KMS-11 (cell line): Measurements from ENCODE around the gene MYO1E.

Experiments used
- H2AFZ ChIP-seq: fragments of 200-600 bp; sonication (generic); 2 replicates; pipeline ENCODE4 v1.6.1; 2016; ENCODE audit warnings: antibody characterized with exemption, mixed run types, low read depth
- H3K27ac ChIP-seq: fragments of 200-600 bp; sonication (generic); 2 replicates; pipeline ENCODE4 v1.6.1; 2016; ENCODE audit warnings: mild to moderate bottlenecking, mixed run types
- H3K27me3 ChIP-seq: fragments of 200-600 bp; sonication (generic); 2 replicates; pipeline ENCODE4 v1.6.1; 2017; ENCODE audit warnings: mild to moderate bottlenecking, low read depth, mixed run types, moderate library complexity; ENCODE audit not compliant: insufficient read depth
- H3K36me3 ChIP-seq: fragments of 200-600 bp; sonication (generic); 2 replicates; pipeline ENCODE4 v1.6.1; 2017; ENCODE audit warnings: mild to moderate bottlenecking, mixed run types; ENCODE audit not compliant: insufficient read depth
- H3K4me1 ChIP-seq: fragments of 200-600 bp; sonication (generic); 2 replicates; pipeline ENCODE4 v1.6.1; 2016; ENCODE audit warnings: mild to moderate bottlenecking, low read depth, mixed run types; ENCODE audit not compliant: poor library complexity, severe bottlenecking
- H3K4me2 ChIP-seq: fragments of 200-600 bp; sonication (generic); 2 replicates; pipeline ENCODE4 v1.7.0; 2016; ENCODE audit warnings: mild to moderate bottlenecking, mixed run types
- H3K4me3 ChIP-seq: fragments of 200-600 bp; sonication (generic); IDR thresholded peaks from 2 replicates; pipeline ENCODE4 v1.6.1; 2017; ENCODE audit warnings: low read depth, low read length, mixed read lengths; ENCODE audit not compliant: insufficient read depth
- H3K79me2 ChIP-seq: fragments of 200-600 bp; sonication (generic); 2 replicates; pipeline ENCODE4 v1.6.1; 2016; ENCODE audit warnings: low read depth, mixed run types; ENCODE audit not compliant: insufficient read depth
- H3K9ac ChIP-seq: fragments of 200-600 bp; sonication (generic); 2 replicates; pipeline ENCODE4 v1.6.1; 2016; ENCODE audit warnings: mild to moderate bottlenecking, mixed run types
- H4K20me1 ChIP-seq: fragments of 200-600 bp; sonication (generic); 2 replicates; pipeline ENCODE4 v1.6.1; 2016; ENCODE audit warnings: mild to moderate bottlenecking, mixed run types; ENCODE audit not compliant: insufficient read depth
- CTCF ChIP-seq: fragments of 200-600 bp; sonication (generic); conservative IDR thresholded peaks from 2 replicates; pipeline ENCODE4 v1.6.1; 2017; ENCODE audit warnings: low read depth, mild to moderate bottlenecking, antibody characterized with exemption, low read length, moderate library complexity, mixed read lengths

Gene MYO1E

GRCh38 chr15:59216911-59217310, 155.8 kb downstream of the MYO1E start:
- TF ChIP-seq CTCF, result no peak
- Histone ChIP-seq H3K36me3 (no peaks in the 10 kb centered on the region), H3K79me2 (no peaks in the 10 kb centered on the region)

GRCh38 chr15:59210186-59210585, 162.5 kb downstream of the MYO1E start:
- no peak overlapping the region for H3K4me3 ChIP-seq
- H3K36me3 ChIP-seq, result no peaks in the 10 kb centered on the region
- TF ChIP-seq CTCF, result no peak
- no peak overlapping the region for H2AFZ ChIP-seq
- H3K4me1 ChIP-seq, result peaks cover 6% of the 10 kb centered on the region
- H3K27me3 ChIP-seq, result no peaks in the 10 kb centered on the region
- H3K27ac ChIP-seq, result no peak overlapping the region
- H3K79me2 ChIP-seq, result no peaks in the 10 kb centered on the region
- no peak overlapping the region for H3K4me2 ChIP-seq
- no peaks in the 10 kb centered on the region; the same call in 1 of the 2 replicates for H4K20me1 ChIP-seq
- no peak overlapping the region for H3K9ac ChIP-seq

More at GRCh38 chr15:59216911-59217310, 155.8 kb downstream of the MYO1E start:
- Histone ChIP-seq H2AFZ (no peak overlapping the region), H3K4me3 (no peak overlapping the region), H3K27ac (no peak overlapping the region), H4K20me1 (no peaks in the 10 kb centered on the region), H3K4me1 (no peaks in the 10 kb centered on the region), H3K4me2 (no peak overlapping the region), H3K9ac (no peak overlapping the region), H3K27me3 (no peaks in the 10 kb centered on the region)

GRCh38 chr15:59208613-59209249, 163.9 kb downstream of the MYO1E start:
- H3K4me3 ChIP-seq, result no peak overlapping the region
- H3K4me1 ChIP-seq, result peaks cover 6% of the 10 kb centered on the region
- no peaks in the 10 kb centered on the region for H3K36me3 ChIP-seq
- no peak overlapping the region for H3K4me2 ChIP-seq
- no peaks in the 10 kb centered on the region for H3K27me3 ChIP-seq
- no peak for TF ChIP-seq CTCF
- no peak overlapping the region for H3K9ac ChIP-seq
- no peaks in the 10 kb centered on the region; the same call in 1 of the 2 replicates for H4K20me1 ChIP-seq
- no peak overlapping the region for H3K27ac ChIP-seq
- no peak overlapping the region for H2AFZ ChIP-seq
- H3K79me2 ChIP-seq, result no peaks in the 10 kb centered on the region

- no peaks in the 10 kb centered on the region for H3K79me2 ChIP-seq
- no peaks in the 10 kb centered on the region for H3K27me3 ChIP-seq
- TF ChIP-seq CTCF, result no peak
- H3K4me2 ChIP-seq, result no peak within 1 kb of the TSS
- no peak within 1 kb of the TSS for H3K9ac ChIP-seq
- H2AFZ ChIP-seq, result no peak within 1 kb of the TSS
- H3K4me3 ChIP-seq, result no peak within 1 kb of the TSS
- no peaks in the 10 kb centered on the region; the same call in 1 of the 2 replicates for H4K20me1 ChIP-seq
- H3K36me3 ChIP-seq, result no peaks in the 10 kb centered on the region
- H3K4me1 ChIP-seq, result peaks cover 6% of the 10 kb centered on the region
- H3K27ac ChIP-seq, result no peak within 1 kb of the TSS
These were observed 166.0 kb downstream of the MYO1E start, which contains the start of gene LDHAL6B for GRCh38 chr15:59206623-59207183. Gene LDHAL6B (plus strand): TSS chr15:59206843. CDS start chr15:59206941, 98 bp downstream.
